ENCODE measurements around the gene EPAS1.

The EPAS1 gene

GRCh38 chr2:46273919-46274318, 23.3 kb upstream of the EPAS1 start:
- Histone ChIP-seq H3K4me3 (ENCODE audit: low read length in 2 of 2) (no peak overlapping the region), H3K36me3 (ENCODE audit: control insufficient read depth in 2 of 2, insufficient read depth in 2 of 2, low read length in 2 of 2) (no peaks in the 10 kb centered on the region), H3K9ac (ENCODE audit: low read length in 2 of 2) (no peak overlapping the region), H3K9me3 (ENCODE audit: control insufficient read depth in 2 of 2, low read length in 2 of 2) (peaks cover 0 to 5% of the 10 kb centered on the region in 2 donors), H3K27me3 (ENCODE audit: control insufficient read depth in 1 of 2, insufficient read depth in 2 of 2, low read length in 2 of 2) (peaks cover under 1 to 4% of the 10 kb centered on the region in 2 donors), H3K27ac (ENCODE audit: low read length) (no peak overlapping the region), H3K4me1 (ENCODE audit: control insufficient read depth, insufficient read depth, low read length) (no peaks in the 10 kb centered on the region)

- Histone ChIP-seq H3K9me3 (ENCODE audit: control insufficient read depth in 2 of 2, low read length in 2 of 2) (peaks cover 0 to 5% of the 10 kb centered on the region in 2 donors), H3K4me1 (ENCODE audit: control insufficient read depth, insufficient read depth, low read length) (no peaks in the 10 kb centered on the region), H3K27me3 (ENCODE audit: control insufficient read depth in 1 of 2, insufficient read depth in 2 of 2, low read length in 2 of 2) (peaks cover 3 to 4% of the 10 kb centered on the region in 2 donors), H3K27ac (ENCODE audit: low read length) (no peak overlapping the region), H3K36me3 (ENCODE audit: control insufficient read depth in 2 of 2, insufficient read depth in 2 of 2, low read length in 2 of 2) (no peaks in the 10 kb centered on the region), H3K9ac (ENCODE audit: low read length in 2 of 2) (no peak overlapping the region), H3K4me3 (ENCODE audit: low read length in 2 of 2) (no peak overlapping the region)
These were observed 22.6 kb upstream of the EPAS1 start for GRCh38 chr2:46274586-46274985.

GRCh38 chr2:46275995-46276394, 21.2 kb upstream of the EPAS1 start:
- Histone ChIP-seq H3K9ac (ENCODE audit: low read length in 2 of 2) (no peak overlapping the region), H3K27ac (ENCODE audit: low read length) (no peak overlapping the region), H3K9me3 (ENCODE audit: control insufficient read depth in 2 of 2, low read length in 2 of 2) (peaks cover 0 to 5% of the 10 kb centered on the region in 2 donors), H3K36me3 (ENCODE audit: control insufficient read depth in 2 of 2, insufficient read depth in 2 of 2, low read length in 2 of 2) (no peaks in the 10 kb centered on the region), H3K4me1 (ENCODE audit: control insufficient read depth, insufficient read depth, low read length) (no peaks in the 10 kb centered on the region), H3K4me3 (ENCODE audit: low read length in 2 of 2) (no peak overlapping the region), H3K27me3 (ENCODE audit: control insufficient read depth in 1 of 2, insufficient read depth in 2 of 2, low read length in 2 of 2) (peaks cover 3 to 4% of the 10 kb centered on the region in 2 donors)

- Histone ChIP-seq H3K4me1 (ENCODE audit: control insufficient read depth, insufficient read depth, low read length) (no peaks in the 10 kb centered on the region), H3K9ac (ENCODE audit: low read length in 2 of 2) (no peak overlapping the region), H3K27me3 (ENCODE audit: control insufficient read depth in 1 of 2, insufficient read depth in 2 of 2, low read length in 2 of 2) (peaks cover 3 to 4% of the 10 kb centered on the region in 2 donors), H3K9me3 (ENCODE audit: control insufficient read depth in 2 of 2, low read length in 2 of 2) (peaks cover 0 to 5% of the 10 kb centered on the region in 2 donors), H3K36me3 (ENCODE audit: control insufficient read depth in 2 of 2, insufficient read depth in 2 of 2, low read length in 2 of 2) (no peaks in the 10 kb centered on the region), H3K27ac (ENCODE audit: low read length) (no peak overlapping the region), H3K4me3 (ENCODE audit: low read length in 2 of 2) (no peak overlapping the region)
These were observed 20.6 kb upstream of the EPAS1 start for GRCh38 chr2:46276642-46277041.

GRCh38 chr2:46277431-46278190, 19.6 kb upstream of the EPAS1 start:
- Histone ChIP-seq H3K9me3 (ENCODE audit: control insufficient read depth in 2 of 2, low read length in 2 of 2) (peaks cover 0 to 5% of the 10 kb centered on the region in 2 donors), H3K9ac (ENCODE audit: low read length in 2 of 2) (no peak overlapping the region), H3K36me3 (ENCODE audit: control insufficient read depth in 2 of 2, insufficient read depth in 2 of 2, low read length in 2 of 2) (no peaks in the 10 kb centered on the region), H3K27me3 (ENCODE audit: control insufficient read depth in 1 of 2, insufficient read depth in 2 of 2, low read length in 2 of 2) (peaks cover 3 to 4% of the 10 kb centered on the region in 2 donors), H3K4me1 (ENCODE audit: control insufficient read depth, insufficient read depth, low read length) (no peaks in the 10 kb centered on the region), H3K4me3 (ENCODE audit: low read length in 2 of 2) (no peak overlapping the region), H3K27ac (ENCODE audit: low read length) (no peak overlapping the region)

GRCh38 chr2:46278952-46279351, 18.3 kb upstream of the EPAS1 start:
- peaks cover 0 to 5% of the 10 kb centered on the region in 2 donors for H3K9me3 ChIP-seq (ENCODE audit: control insufficient read depth in 2 of 2, low read length in 2 of 2)
- no peak overlapping the region for H3K27ac ChIP-seq (ENCODE audit: low read length)
- no peak overlapping the region for H3K9ac ChIP-seq (ENCODE audit: low read length in 2 of 2)

GRCh38 chr2:46281939-46282338, 15.3 kb upstream of the EPAS1 start:
- Histone ChIP-seq H3K4me1 (ENCODE audit: control insufficient read depth, insufficient read depth, low read length) (no peaks in the 10 kb centered on the region), H3K4me3 (ENCODE audit: low read length in 2 of 2) (no peak overlapping the region), H3K27me3 (ENCODE audit: control insufficient read depth in 1 of 2, insufficient read depth in 2 of 2, low read length in 2 of 2) (peaks cover 3 to 4% of the 10 kb centered on the region in 2 donors), H3K27ac (ENCODE audit: low read length) (no peak overlapping the region), H3K9ac (ENCODE audit: low read length in 2 of 2) (no peak overlapping the region), H3K36me3 (ENCODE audit: control insufficient read depth in 2 of 2, insufficient read depth in 2 of 2, low read length in 2 of 2) (no peaks in the 10 kb centered on the region), H3K9me3 (ENCODE audit: control insufficient read depth in 2 of 2, low read length in 2 of 2) (no peaks in the 10 kb centered on the region)

More at GRCh38 chr2:46278952-46279351, 18.3 kb upstream of the EPAS1 start:
- Histone ChIP-seq H3K4me1 (ENCODE audit: control insufficient read depth, insufficient read depth, low read length) (no peaks in the 10 kb centered on the region), H3K4me3 (ENCODE audit: low read length in 2 of 2) (no peak overlapping the region), H3K36me3 (ENCODE audit: control insufficient read depth in 2 of 2, insufficient read depth in 2 of 2, low read length in 2 of 2) (no peaks in the 10 kb centered on the region), H3K27me3 (ENCODE audit: control insufficient read depth in 1 of 2, insufficient read depth in 2 of 2, low read length in 2 of 2) (peaks cover 3 to 4% of the 10 kb centered on the region in 2 donors)

- H3K9ac ChIP-seq (ENCODE audit: low read length in 2 of 2) = no peak overlapping the region
- H3K4me1 ChIP-seq (ENCODE audit: control insufficient read depth, insufficient read depth, low read length) = no peaks in the 10 kb centered on the region
- H3K27me3 ChIP-seq (ENCODE audit: control insufficient read depth in 1 of 2, insufficient read depth in 2 of 2, low read length in 2 of 2) = peaks cover 0 to 3% of the 10 kb centered on the region in 2 donors
- no peak overlapping the region for H3K27ac ChIP-seq (ENCODE audit: low read length)
- H3K9me3 ChIP-seq (ENCODE audit: control insufficient read depth in 2 of 2, low read length in 2 of 2) = no peaks in the 10 kb centered on the region
- no peak overlapping the region for H3K4me3 ChIP-seq (ENCODE audit: low read length in 2 of 2)
- H3K36me3 ChIP-seq (ENCODE audit: control insufficient read depth in 2 of 2, insufficient read depth in 2 of 2, low read length in 2 of 2) = no peaks in the 10 kb centered on the region
These were observed 13.5 kb upstream of the EPAS1 start for GRCh38 chr2:46283693-46284092.

GRCh38 chr2:46284260-46284659, 12.9 kb upstream of the EPAS1 start:
- Histone ChIP-seq H3K27ac (ENCODE audit: low read length) (no peak overlapping the region), H3K36me3 (ENCODE audit: control insufficient read depth in 2 of 2, insufficient read depth in 2 of 2, low read length in 2 of 2) (no peaks in the 10 kb centered on the region), H3K4me3 (ENCODE audit: low read length in 2 of 2) (no peak overlapping the region)

GRCh38 chr2:46284796-46285195, 12.4 kb upstream of the EPAS1 start:
- no peak overlapping the region for H3K9ac ChIP-seq (ENCODE audit: low read length in 2 of 2)
- no peaks in the 10 kb centered on the region for H3K36me3 ChIP-seq (ENCODE audit: control insufficient read depth in 2 of 2, insufficient read depth in 2 of 2, low read length in 2 of 2)
- H3K27ac ChIP-seq (ENCODE audit: low read length) = no peak overlapping the region
- H3K27me3 ChIP-seq (ENCODE audit: control insufficient read depth in 1 of 2, insufficient read depth in 2 of 2, low read length in 2 of 2) = no peaks in the 10 kb centered on the region
- H3K9me3 ChIP-seq (ENCODE audit: control insufficient read depth in 2 of 2, low read length in 2 of 2) = no peaks in the 10 kb centered on the region
- no peaks in the 10 kb centered on the region for H3K4me1 ChIP-seq (ENCODE audit: control insufficient read depth, insufficient read depth, low read length)
- H3K4me3 ChIP-seq (ENCODE audit: low read length in 2 of 2) = no peak overlapping the region

More at GRCh38 chr2:46284260-46284659, 12.9 kb upstream of the EPAS1 start:
- Histone ChIP-seq H3K4me1 (ENCODE audit: control insufficient read depth, insufficient read depth, low read length) (no peaks in the 10 kb centered on the region), H3K27me3 (ENCODE audit: control insufficient read depth in 1 of 2, insufficient read depth in 2 of 2, low read length in 2 of 2) (no peaks in the 10 kb centered on the region), H3K9ac (ENCODE audit: low read length in 2 of 2) (no peak overlapping the region), H3K9me3 (ENCODE audit: control insufficient read depth in 2 of 2, low read length in 2 of 2) (no peaks in the 10 kb centered on the region)

GRCh38 chr2:46286715-46287114, 10.5 kb upstream of the EPAS1 start:
- Histone ChIP-seq H3K36me3 (ENCODE audit: control insufficient read depth in 2 of 2, insufficient read depth in 2 of 2, low read length in 2 of 2) (no peaks in the 10 kb centered on the region), H3K9ac (ENCODE audit: low read length in 2 of 2) (no peak overlapping the region), H3K9me3 (ENCODE audit: control insufficient read depth in 2 of 2, low read length in 2 of 2) (no peaks in the 10 kb centered on the region), H3K27ac (ENCODE audit: low read length) (no peak overlapping the region), H3K27me3 (ENCODE audit: control insufficient read depth in 1 of 2, insufficient read depth in 2 of 2, low read length in 2 of 2) (no peaks in the 10 kb centered on the region), H3K4me1 (ENCODE audit: control insufficient read depth, insufficient read depth, low read length) (no peaks in the 10 kb centered on the region), H3K4me3 (ENCODE audit: low read length in 2 of 2) (no peak overlapping the region)

All from stomach smooth muscle (tissue), 2 donors.